Hematopoietic multipotent progenitor cell (in vitro differentiated cells): ENCODE data around the gene STARD6. TPM values are rescaled to one million over a fixed set of nuclear protein-coding genes. Genes with fewer than 3 reads are reported as not detected.
"Not testable (repeated sequence)": the region's sequence is repeated elsewhere in the genome, so short reads cannot be mapped to it uniquely, and the experiment has no call there.

Experiments used
- DNase-seq, 3 donors: peaks; one replicate each; pipeline ENCODE4 v3.0.0-alpha.2; 2011 to 2015; ENCODE audit warnings: low read depth in 2 of 3, low spot score in 2 of 3
- total RNA-seq: library from RNA; depleted of rRNA; stranded (reverse); fragments of >200 nt; gene quantifications from one replicate; pipeline ENCODE4 v1.2.3, GENCODE V29; 2012

STARD6 gene
- total RNA-seq, 1 donor, result not detected

- no peak for DNase-seq
These were observed 6.5 kb downstream of the STARD6 start for GRCh38 chr18:54351186-54351585.

- DNase-seq, result no peak
These were observed 19.4 kb downstream of the STARD6 start for GRCh38 chr18:54338230-54338629.

GRCh38 chr18:54335638-54336173 is 22.0 kb downstream of the STARD6 start:
- no peak for DNase-seq

GRCh38 chr18:54330768-54331548 is 26.7 kb downstream of the STARD6 start:
- DNase-seq, result no peak

- DNase-seq, result no peak
These were observed 27.9 kb downstream of the STARD6 start for GRCh38 chr18:54329787-54330186.

- no peak for DNase-seq
These were observed 29.8 kb downstream of the STARD6 start for GRCh38 chr18:54327818-54328217.

- DNase-seq, result no peak
These were observed 33.7 kb downstream of the STARD6 start for GRCh38 chr18:54323970-54324369.

- DNase-seq, result no peak
These were observed 34.1 kb downstream of the STARD6 start for GRCh38 chr18:54323561-54323960.

GRCh38 chr18:54316071-54316820 is 41.4 kb downstream of the STARD6 start:
- no peak for DNase-seq

- not testable (repeated sequence) for DNase-seq
These were observed 48.1 kb downstream of the STARD6 start for GRCh38 chr18:54309564-54309963.

GRCh38 chr18:54303408-54303807 is 54.2 kb downstream of the STARD6 start:
- no peak for DNase-seq

GRCh38 chr18:54298991-54299390 is 58.7 kb downstream of the STARD6 start:
- DNase-seq, result not testable (repeated sequence)

GRCh38 chr18:54296062-54296461 is 61.6 kb downstream of the STARD6 start:
- peak in 1 of 3 donors; percentile 31 for DNase-seq

GRCh38 chr18:54294274-54294673 is 63.4 kb downstream of the STARD6 start:
- DNase-seq, result no peak

GRCh38 chr18:54284981-54285785 is 72.5 kb downstream of the STARD6 start:
- no peak for DNase-seq

- DNase-seq, result no peak
These were observed 73.1 kb downstream of the STARD6 start for GRCh38 chr18:54284535-54284934.

GRCh38 chr18:54280220-54280569 is 77.5 kb downstream of the STARD6 start:
- DNase-seq, result no peak

- no peak for DNase-seq
These were observed 78.0 kb downstream of the STARD6 start for GRCh38 chr18:54279477-54280219.

- no peak for DNase-seq
These were observed 79.0 kb downstream of the STARD6 start for GRCh38 chr18:54278615-54279014.

GRCh38 chr18:54277899-54278298 is 79.8 kb downstream of the STARD6 start:
- DNase-seq, result no peak
